GDM1 (cell line): Measurements from ENCODE around the gene RASGRF2.

Source experiments
- DNase-seq: peaks from one replicate; lab custom pipeline; 2025; lab: John Stamatoyannopoulos, UW

Gene RASGRF2

GRCh38 chr5:81134566-81134965, 174.4 kb downstream of the RASGRF2 start:
- no peak for DNase-seq

- no peak for DNase-seq
These were observed 176.4 kb downstream of the RASGRF2 start for GRCh38 chr5:81136557-81136956.

- no peak for DNase-seq
These were observed 177.7 kb downstream of the RASGRF2 start for GRCh38 chr5:81137833-81138232.

GRCh38 chr5:81140441-81140840, 180.3 kb downstream of the RASGRF2 start:
- DNase-seq = no peak

- DNase-seq = no peak
These were observed 180.8 kb downstream of the RASGRF2 start for GRCh38 chr5:81140943-81141342.

GRCh38 chr5:81142108-81142507, 181.9 kb downstream of the RASGRF2 start:
- no peak for DNase-seq

- no peak for DNase-seq
These were observed 185.3 kb downstream of the RASGRF2 start for GRCh38 chr5:81145329-81145935.

- no peak for DNase-seq
These were observed 185.9 kb downstream of the RASGRF2 start for GRCh38 chr5:81146031-81146430.

- DNase-seq = no peak
These were observed 187.1 kb downstream of the RASGRF2 start for GRCh38 chr5:81147011-81147885.

GRCh38 chr5:81147886-81148571, 187.9 kb downstream of the RASGRF2 start:
- no peak for DNase-seq

GRCh38 chr5:81151546-81151945, 191.4 kb downstream of the RASGRF2 start:
- DNase-seq = no peak

GRCh38 chr5:81154725-81155124, 194.6 kb downstream of the RASGRF2 start:
- no peak for DNase-seq

- DNase-seq = no peak
These were observed 196.6 kb downstream of the RASGRF2 start for GRCh38 chr5:81156732-81157131.

GRCh38 chr5:81161012-81161601, 200.9 kb downstream of the RASGRF2 start:
- DNase-seq = no peak

GRCh38 chr5:81162501-81162900, 202.3 kb downstream of the RASGRF2 start:
- DNase-seq = no peak

- no peak for DNase-seq
These were observed 203.5 kb downstream of the RASGRF2 start for GRCh38 chr5:81163651-81164050.

- no peak for DNase-seq
These were observed 204.3 kb downstream of the RASGRF2 start for GRCh38 chr5:81164476-81164875.

- no peak for DNase-seq
These were observed 204.8 kb downstream of the RASGRF2 start for GRCh38 chr5:81164936-81165335.

GRCh38 chr5:81165493-81166119, 205.4 kb downstream of the RASGRF2 start:
- DNase-seq = peak; percentile 10

- no peak for DNase-seq
These were observed 206.3 kb downstream of the RASGRF2 start for GRCh38 chr5:81166430-81166829.

- no peak for DNase-seq
These were observed 206.9 kb downstream of the RASGRF2 start for GRCh38 chr5:81167078-81167477.

- DNase-seq = no peak
These were observed 207.4 kb downstream of the RASGRF2 start for GRCh38 chr5:81167544-81167943.
